CD4-positive, alpha-beta memory T cell (primary cell): ENCODE results near the gene C2orf66. TPM values are rescaled to one million over a fixed set of nuclear protein-coding genes. Genes with fewer than 3 reads are reported as not detected.

Experiments used
- CTCF ChIA-PET: fragments of 350-600 bp; sonication (Branson Sonifier 250); formaldehyde crosslinking; loops from one replicate; lab custom pipeline; 2021; ENCODE audit warnings: inconsistent platforms; ENCODE audit not compliant: partially characterized antibody; lab: Charles Lee
- POLR2A ChIA-PET: fragments of 350-600 bp; sonication (Branson Sonifier 250); formaldehyde crosslinking; loops from one replicate; lab custom pipeline; 2021; ENCODE audit not compliant: partially characterized antibody; lab: Charles Lee
- DNase-seq, 5 donors: peaks; one replicate each; pipeline versions ENCODE4 v3.0.0 to v3.0.0-alpha.2; 2020 to 2022; ENCODE audit warnings: mixed read lengths in 1 of 5
- H3K27ac ChIP-seq: one replicate; pipeline ENCODE4 v1.7.0; 2013; ENCODE audit warnings: low read depth, low read length
- H3K27me3 ChIP-seq: 2 replicates; pipeline ENCODE4 v1.7.0; 2013; ENCODE audit warnings: mild to moderate bottlenecking, low read length, moderate library complexity; ENCODE audit not compliant: insufficient read depth
- H3K36me3 ChIP-seq: 2 replicates; pipeline ENCODE4 v1.7.0; 2013; ENCODE audit warnings: mild to moderate bottlenecking, low read length, moderate library complexity; ENCODE audit not compliant: insufficient read depth
- H3K4me1 ChIP-seq: 2 replicates; pipeline ENCODE4 v1.7.0; 2013; ENCODE audit warnings: mild to moderate bottlenecking, low read length, moderate library complexity; ENCODE audit not compliant: insufficient read depth
- H3K4me3 ChIP-seq, 2 donors: one replicate each; pipeline ENCODE4 v1.7.0; 2013; ENCODE audit warnings: low read length in 2 of 2, mild to moderate bottlenecking in 1 of 2
- H3K9me3 ChIP-seq, 2 donors: one replicate each; pipeline ENCODE4 v1.7.0; 2013; ENCODE audit warnings: low read length in 2 of 2, control low read depth in 1 of 2; ENCODE audit not compliant: control insufficient read depth in 1 of 2
- H3K27ac Mint-ChIP-seq, 7 donors: one replicate each; pipeline ENCODE4 v1.8.0; 2020 to 2021; ENCODE audit warnings: mixed read lengths in 7 of 7, mild to moderate bottlenecking in 6 of 7, inconsistent platforms in 3 of 7, moderate library complexity in 3 of 7
- H3K27me3 Mint-ChIP-seq, 2 donors: one replicate each; pipeline ENCODE4 v1.8.0; 2020 to 2021; ENCODE audit warnings: mixed read lengths in 2 of 2
- H3K36me3 Mint-ChIP-seq, 2 donors: one replicate each; pipeline ENCODE4 v1.8.0; 2020 to 2021; ENCODE audit warnings: mixed read lengths in 2 of 2, inconsistent platforms in 1 of 2, mild to moderate bottlenecking in 1 of 2
- H3K4me1 Mint-ChIP-seq, 4 donors: one replicate each; pipeline ENCODE4 v1.8.0; 2020 to 2021; ENCODE audit warnings: mixed read lengths in 4 of 4, mild to moderate bottlenecking in 1 of 4
- H3K4me3 Mint-ChIP-seq, 8 donors: one replicate each; pipeline ENCODE4 v1.8.0; 2020 to 2021; ENCODE audit warnings: mixed read lengths in 8 of 8, mild to moderate bottlenecking in 7 of 8, moderate library complexity in 6 of 8, inconsistent platforms in 3 of 8
- H3K9me3 Mint-ChIP-seq, 8 donors: one replicate each; pipeline ENCODE4 v1.8.0; 2020 to 2021; ENCODE audit warnings: mixed read lengths in 8 of 8, mild to moderate bottlenecking in 5 of 8, inconsistent platforms in 3 of 8, moderate library complexity in 1 of 8
- intact Hi-C: fragments of 100-400 bp; cut with micrococcal nuclease; formaldehyde crosslinking; loops from one replicate; pipeline ENCODE4 v1.15.1; 2023
- polyA plus RNA-seq, 2 donors: library from polyadenylated mRNA; unstranded; fragments of 300-500 nt; fragmentation: Illumina TruSeq; gene quantifications; one replicate each; pipeline ENCODE4 v1.2.3, GENCODE V29; 2021
- total RNA-seq, 2 experiments: library from RNA; stranded (reverse); gene quantifications; one replicate each; pipeline ENCODE4 v1.2.3, GENCODE V29; 2021

The C2orf66 gene
- total RNA-seq (not detected), polyA plus RNA-seq (not detected)

GRCh38 chr2:196809260-196809659 is at the start of gene C2orf66:
TSS of gene C2orf66 (minus strand) at chr2:196809355. CDS start at chr2:196809336, 19 bp downstream.
- Mint-ChIP-seq H3K27me3 (peaks cover 15 to 31% of the 10 kb centered on the region in 2 donors), H3K9me3 (peaks cover 0 to 6% (median 2%) of the 10 kb centered on the region in 8 donors), H3K27ac (no peak within 1 kb of the TSS), H3K4me3 (no peak within 1 kb of the TSS), H3K36me3 (no peaks in the 10 kb centered on the region), H3K4me1 (no peaks in the 10 kb centered on the region)
- POLR2A ChIA-PET = no interaction called here
- Histone ChIP-seq H3K4me3 (no peak within 1 kb of the TSS), H3K27me3 (peaks cover 5% of the 10 kb centered on the region), H3K36me3 (no peaks in the 10 kb centered on the region), H3K4me1 (no peaks in the 10 kb centered on the region), H3K27ac (no peak within 1 kb of the TSS), H3K9me3 (no peaks in the 10 kb centered on the region)
- intact Hi-C loops = no loop called here
- CTCF ChIA-PET = no interaction called here
- no peak for DNase-seq

GRCh38 chr2:196854629-196855028 is 45.5 kb upstream of the C2orf66 start:
- H3K27me3 ChIP-seq = no peaks in the 10 kb centered on the region
- peaks cover 0 to 18% (median 12%) of the 10 kb centered on the region in 8 donors for H3K9me3 Mint-ChIP-seq
- ChIA-PET POLR2A (interaction anchor here (0.6 kb wide), 1 partner anchor 645 kb away, joined by 3 read pairs; the partner anchor contains the start of gene HSPD1), CTCF (no interaction called here)
- DNase-seq = no peak
- H3K27ac ChIP-seq = no peak overlapping the region
- H3K36me3 Mint-ChIP-seq = peaks cover 25 to 30% of the 10 kb centered on the region in 2 donors
- intact Hi-C loops = no loop called here
- H3K27me3 Mint-ChIP-seq = no peaks in the 10 kb centered on the region
- H3K4me3 ChIP-seq = no peak overlapping the region
- no peaks in the 10 kb centered on the region for H3K36me3 ChIP-seq
- peaks cover 0 to 4% of the 10 kb centered on the region in 2 donors for H3K9me3 ChIP-seq
- H3K4me3 Mint-ChIP-seq = no peak overlapping the region
- H3K4me1 ChIP-seq = no peaks in the 10 kb centered on the region
- no peak overlapping the region for H3K27ac Mint-ChIP-seq
- no peaks in the 10 kb centered on the region for H3K4me1 Mint-ChIP-seq

GRCh38 chr2:196853301-196854087 is 44.3 kb upstream of the C2orf66 start:
- H3K36me3 ChIP-seq = no peaks in the 10 kb centered on the region
- ChIA-PET POLR2A (no interaction called here), CTCF (interaction anchor here (0.7 kb wide), 1 partner anchor 31 kb away, joined by 3 read pairs; no protein-coding TSS in a partner anchor)
- Mint-ChIP-seq H3K4me3 (no peak overlapping the region), H3K4me1 (no peaks in the 10 kb centered on the region), H3K27ac (peak overlapping the region in 3 of 7 donors; percentile 8 to 69 (median 48)), H3K36me3 (peaks cover 16 to 20% of the 10 kb centered on the region in 2 donors), H3K27me3 (no peaks in the 10 kb centered on the region), H3K9me3 (peaks cover 0 to 7% (median 2%) of the 10 kb centered on the region in 8 donors)
- H3K27me3 ChIP-seq = no peaks in the 10 kb centered on the region
- H3K9me3 ChIP-seq = no peaks in the 10 kb centered on the region
- intact Hi-C loops = no loop called here
- no peak overlapping the region for H3K4me3 ChIP-seq
- H3K27ac ChIP-seq = no peak overlapping the region
- no peak for DNase-seq
- no peaks in the 10 kb centered on the region for H3K4me1 ChIP-seq

- peaks cover 0 to 2% (median 0%) of the 10 kb centered on the region in 8 donors for H3K9me3 Mint-ChIP-seq
- ChIA-PET POLR2A (no interaction called here), CTCF (no interaction called here)
- no peaks in the 10 kb centered on the region for H3K4me1 ChIP-seq
- H3K36me3 Mint-ChIP-seq = no peaks in the 10 kb centered on the region
- H3K9me3 ChIP-seq = no peaks in the 10 kb centered on the region
- peaks cover 0 to 4% (median 2%) of the 10 kb centered on the region in 4 donors for H3K4me1 Mint-ChIP-seq
- peak overlapping the region in 1 of 7 donors; percentile 53 for H3K27ac Mint-ChIP-seq
- H3K4me3 Mint-ChIP-seq = no peak overlapping the region
- H3K27me3 Mint-ChIP-seq = no peaks in the 10 kb centered on the region
- H3K27ac ChIP-seq = no peak overlapping the region
- no peaks in the 10 kb centered on the region for H3K27me3 ChIP-seq
- no peaks in the 10 kb centered on the region for H3K36me3 ChIP-seq
- DNase-seq = no peak
- intact Hi-C loops = no loop called here
- no peak overlapping the region for H3K4me3 ChIP-seq
These were observed 41.9 kb upstream of the C2orf66 start for GRCh38 chr2:196851088-196851487.

- no peaks in the 10 kb centered on the region for H3K27me3 ChIP-seq
- no peak overlapping the region for H3K4me3 ChIP-seq
- H3K4me1 ChIP-seq = no peaks in the 10 kb centered on the region
- H3K9me3 Mint-ChIP-seq = peaks cover 0 to 2% (median 0%) of the 10 kb centered on the region in 8 donors
- DNase-seq = no peak
- peaks cover 6 to 7% of the 10 kb centered on the region in 2 donors for H3K36me3 Mint-ChIP-seq
- no peak overlapping the region for H3K27ac Mint-ChIP-seq
- H3K36me3 ChIP-seq = no peaks in the 10 kb centered on the region
- no peak overlapping the region for H3K27ac ChIP-seq
- H3K4me1 Mint-ChIP-seq = peaks cover 0 to 5% (median 2%) of the 10 kb centered on the region in 4 donors
- no peaks in the 10 kb centered on the region for H3K9me3 ChIP-seq
- intact Hi-C loops = no loop called here
- H3K4me3 Mint-ChIP-seq = no peak overlapping the region
- H3K27me3 Mint-ChIP-seq = no peaks in the 10 kb centered on the region
- ChIA-PET POLR2A (no interaction called here), CTCF (no interaction called here)
These were observed 40.7 kb upstream of the C2orf66 start for GRCh38 chr2:196849895-196850294.

- peaks cover 0 to 5% (median 2%) of the 10 kb centered on the region in 4 donors for H3K4me1 Mint-ChIP-seq
- H3K27ac ChIP-seq = no peak overlapping the region
- no peaks in the 10 kb centered on the region for H3K9me3 ChIP-seq
- H3K36me3 ChIP-seq = no peaks in the 10 kb centered on the region
- H3K27ac Mint-ChIP-seq = peak overlapping the region in 2 of 7 donors; percentile 15 to 70
- no peak for DNase-seq
- peaks cover 13 to 14% of the 10 kb centered on the region in 2 donors for H3K36me3 Mint-ChIP-seq
- ChIA-PET CTCF (no interaction called here), POLR2A (no interaction called here)
- H3K27me3 ChIP-seq = no peaks in the 10 kb centered on the region
- H3K4me3 ChIP-seq = no peak overlapping the region
- H3K4me1 ChIP-seq = no peaks in the 10 kb centered on the region
- intact Hi-C loops = no loop called here
- peaks cover 0 to 2% (median 0%) of the 10 kb centered on the region in 8 donors for H3K9me3 Mint-ChIP-seq
- no peaks in the 10 kb centered on the region for H3K27me3 Mint-ChIP-seq
- H3K4me3 Mint-ChIP-seq = no peak overlapping the region
These were observed 37.1 kb upstream of the C2orf66 start for GRCh38 chr2:196846295-196846694.

GRCh38 chr2:196845371-196845770 is 36.2 kb upstream of the C2orf66 start:
- Mint-ChIP-seq H3K4me3 (no peak overlapping the region), H3K27me3 (no peaks in the 10 kb centered on the region), H3K36me3 (peaks cover 19 to 20% of the 10 kb centered on the region in 2 donors), H3K4me1 (peaks cover 0 to 5% (median 2%) of the 10 kb centered on the region in 4 donors), H3K9me3 (peaks cover 0 to 2% (median 0%) of the 10 kb centered on the region in 8 donors), H3K27ac (no peak overlapping the region)
- no peak overlapping the region for H3K4me3 ChIP-seq
- H3K9me3 ChIP-seq = no peaks in the 10 kb centered on the region
- DNase-seq = no peak
- ChIA-PET POLR2A (no interaction called here), CTCF (no interaction called here)
- H3K27me3 ChIP-seq = no peaks in the 10 kb centered on the region
- intact Hi-C loops = no loop called here
- no peak overlapping the region for H3K27ac ChIP-seq
- H3K4me1 ChIP-seq = no peaks in the 10 kb centered on the region
- no peaks in the 10 kb centered on the region for H3K36me3 ChIP-seq
